Stimulated activated CD8-positive, alpha-beta memory T cell treated with anti-CD3 and anti-CD28 coated beads, Interleukin-15, amount 100 ng/mL, for 48 hours (primary cell): Measurements from ENCODE around the gene MACO1.

Source experiments
- DNase-seq, 2 donors: peaks; one replicate each; pipeline ENCODE4 v3.0.0-alpha.2; 2020; ENCODE audit warnings: low read depth in 2 of 2

The MACO1 gene

DNA sequence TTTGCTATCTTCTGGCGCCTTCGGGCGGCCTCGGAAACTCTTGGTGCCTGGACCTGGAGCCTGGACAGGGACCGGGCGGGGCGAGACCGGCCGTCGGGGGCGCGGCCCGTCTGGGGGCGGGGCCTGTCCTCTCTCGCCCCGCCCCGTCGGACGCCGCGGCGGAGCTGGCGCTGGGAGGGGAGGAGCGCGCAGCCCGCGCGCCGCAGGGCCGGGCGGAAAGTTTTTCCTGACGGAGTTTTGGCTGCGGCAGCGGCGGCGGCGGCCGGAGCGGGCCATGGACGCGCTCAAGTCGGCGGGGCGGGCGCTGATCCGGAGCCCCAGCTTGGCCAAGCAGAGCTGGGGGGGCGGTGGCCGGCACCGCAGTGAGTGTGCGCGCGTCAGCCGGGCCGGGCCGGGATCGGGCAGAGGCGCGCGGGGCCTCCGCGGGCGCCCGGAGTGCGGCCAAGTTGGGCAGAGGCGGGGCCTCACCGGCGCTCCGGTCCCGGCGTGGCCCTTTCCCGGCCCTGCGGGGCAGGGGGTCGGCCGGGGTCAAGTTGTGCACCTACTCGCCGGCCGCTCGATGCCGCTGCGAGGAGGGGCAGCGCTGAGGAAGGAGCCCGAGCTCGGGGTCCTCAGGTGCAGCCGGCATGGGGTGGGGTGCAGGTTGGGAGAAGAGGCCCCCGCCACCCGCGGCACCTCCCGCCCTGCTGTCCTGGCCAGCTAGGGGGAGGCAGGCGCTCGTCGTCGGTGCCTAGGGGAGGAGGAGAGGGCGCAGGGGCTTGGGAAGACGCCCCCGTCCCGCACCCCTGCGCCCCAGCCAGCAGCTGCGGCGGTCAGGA, 112.9 kb downstream of the MACO1 start, which contains the start of gene LDLRAP1:
LDLRAP1 (plus strand) TSS at position 182 of the 818 bp plus-strand sequence; CDS start at position 275, 93 bp downstream.
- peak; percentile 49 to 54 for DNase-seq

GRCh38 chr1:25544243-25544764, 113.6 kb downstream of the MACO1 start:
- no peak for DNase-seq

GRCh38 chr1:25544819-25545218, 114.1 kb downstream of the MACO1 start:
- no peak for DNase-seq

- DNase-seq, result no peak
These were observed 115.1 kb downstream of the MACO1 start for GRCh38 chr1:25545767-25546166.

DNA sequence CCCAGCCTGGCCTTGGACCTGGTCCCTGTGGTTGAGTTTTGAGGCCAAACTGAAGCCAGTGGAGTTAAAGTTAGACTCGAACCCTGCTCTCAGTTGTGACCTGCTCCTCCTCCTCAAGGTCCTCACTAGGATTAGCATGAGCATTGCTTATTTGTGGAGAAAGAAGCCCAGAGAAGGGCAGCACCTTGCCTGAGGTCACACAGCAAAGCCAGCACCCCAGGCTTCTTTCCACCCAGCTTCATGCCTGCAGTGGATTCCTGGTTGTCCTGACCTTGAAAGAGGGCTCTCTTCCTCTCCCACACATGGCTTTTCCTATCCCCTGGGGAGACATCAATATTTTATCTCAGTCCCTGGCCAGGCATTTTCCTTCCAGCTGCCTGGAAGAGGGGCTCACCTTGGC, 115.5 kb downstream of the MACO1 start:
- no peak for DNase-seq

GRCh38 chr1:25548601-25549000, 117.9 kb downstream of the MACO1 start:
- no peak for DNase-seq

DNA sequence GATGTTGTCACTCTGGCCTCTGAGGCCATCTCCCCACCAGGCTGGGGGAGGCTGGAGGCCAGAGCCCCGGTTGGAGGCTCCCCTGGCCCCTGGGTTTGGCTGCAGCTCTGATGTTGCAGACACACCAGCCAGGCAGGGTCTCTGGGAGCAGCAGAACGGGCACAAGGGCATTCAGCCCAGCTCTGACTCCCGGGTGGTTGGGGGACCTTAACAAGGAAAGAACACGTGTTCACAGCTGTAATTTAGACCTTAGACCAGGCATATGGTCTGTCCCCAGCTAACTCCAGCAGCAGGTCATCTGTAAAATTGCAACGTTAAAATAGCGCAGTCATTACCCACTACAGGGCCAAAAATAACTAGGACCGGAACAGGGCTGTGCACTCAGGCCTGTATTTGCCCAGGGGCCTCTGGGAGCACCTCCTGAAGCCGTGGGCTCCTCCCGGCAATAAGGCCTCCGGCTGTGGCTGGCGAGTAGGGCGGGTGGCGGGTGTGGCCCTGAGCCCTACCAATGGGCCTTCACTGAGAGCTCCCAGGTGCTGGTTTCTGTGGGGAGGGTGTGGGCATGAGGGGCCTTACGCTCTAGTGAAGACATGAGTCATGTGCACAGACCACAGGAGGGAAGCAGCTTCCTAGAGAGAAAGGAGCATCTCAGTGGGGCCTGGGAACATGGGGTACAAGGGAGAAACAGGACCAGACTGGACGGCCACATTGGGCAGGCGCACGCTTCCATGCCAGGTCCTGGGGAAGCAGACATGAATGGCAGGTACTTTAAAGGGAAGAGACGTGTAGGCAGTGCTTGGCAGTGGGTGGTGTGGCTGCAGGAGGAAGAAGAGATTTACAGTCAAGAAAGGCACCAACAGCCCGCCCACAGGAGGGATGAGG, 118.8 kb downstream of the MACO1 start:
- DNase-seq, result peak; percentile 68 to 86
